Spleen (tissue), 11 donors: ENCODE data around the gene ARHGAP24. TPM values are rescaled to one million over a fixed set of nuclear protein-coding genes. Genes with fewer than 3 reads are reported as not detected.

Experiments
- DNase-seq: peaks from one replicate; pipeline ENCODE4 v3.0.0-alpha.2; 2020
- H3K27ac ChIP-seq, 8 donors: fragments of 200-600 bp; sonication (generic) in 7 of 8; 1 replicate in 4 of 8; 2 replicates in 4 of 8; pipeline versions ENCODE4 v1.5.0 to v1.8.0; 2016 to 2021; ENCODE audit warnings: inconsistent platforms in 4 of 8, mild to moderate bottlenecking in 4 of 8, moderate library complexity in 1 of 8
- H3K27me3 ChIP-seq, 7 donors: fragments of 200-600 bp; sonication (generic) in 6 of 7; replicated peaks in 1 of 7; 1 replicate in 4 of 7; 2 replicates in 3 of 7; pipeline versions ENCODE4 v1.5.0 to v1.8.0; 2016 to 2021; ENCODE audit warnings: inconsistent platforms in 3 of 7, mild to moderate bottlenecking in 1 of 7
- H3K36me3 ChIP-seq, 6 donors: fragments of 200-600 bp; sonication (generic) in 5 of 6; 1 replicate in 4 of 6; 2 replicates in 2 of 6; pipeline versions ENCODE4 v1.5.0 to v1.8.0; 2016 to 2021; ENCODE audit warnings: inconsistent platforms in 2 of 6
- H3K4me1 ChIP-seq, 6 donors: fragments of 200-600 bp; sonication (generic) in 5 of 6; 1 replicate in 3 of 6; 2 replicates in 3 of 6; pipeline versions ENCODE4 v1.5.0 to v1.8.0; 2016 to 2021; ENCODE audit warnings: inconsistent platforms in 3 of 6
- H3K4me3 ChIP-seq, 8 donors: fragments of 200-600 bp; sonication (generic) in 7 of 8; 1 replicate in 4 of 8; 2 replicates in 4 of 8; pipeline versions ENCODE4 v1.5.0 to v1.8.0; 2016 to 2021; ENCODE audit warnings: inconsistent platforms in 4 of 8, mild to moderate bottlenecking in 4 of 8, moderate library complexity in 2 of 8
- H3K9me3 ChIP-seq, 8 donors: fragments of 200-600 bp; sonication (generic) in 7 of 8; 1 replicate in 4 of 8; 2 replicates in 4 of 8; pipeline versions ENCODE4 v1.5.0 to v1.8.0; 2016 to 2021; ENCODE audit warnings: inconsistent platforms in 4 of 8
- POLR2A ChIP-seq, 3 donors: fragments of 450-650 bp; IDR thresholded peaks; one replicate each; pipeline ENCODE4 v1.5.1; 2017; ENCODE audit warnings: antibody characterized with exemption in 3 of 3, mild to moderate bottlenecking in 1 of 3
- POLR2AphosphoS5 ChIP-seq, 3 donors: sonication (generic); formaldehyde crosslinking; IDR thresholded peaks; one replicate each; pipeline ENCODE4 v1.5.1; 2017; ENCODE audit warnings: antibody characterized with exemption in 3 of 3
- WGBS, 5 donors: extraction: QIAGEN DNeasy Blood & Tissue Kit in 3 of 5; methylation state at CpG; one replicate each; pipeline versions ENCODE4 v1.1.5 to v1.1.7; 2013 to 2018; 5-methylcytosine and 5-hydroxymethylcytosine counted together
- intact Hi-C: fragments of 100-400 bp; cut with DNase I; formaldehyde crosslinking; loops from one replicate; pipeline ENCODE4 v1.15.0; 2023; ENCODE audit warnings: low total_unique reads
- polyA plus RNA-seq, 3 donors: library from polyadenylated mRNA; stranded (reverse); fragments of 200-250 nt; gene quantifications; one replicate each; pipeline ENCODE4 v1.2.1, GENCODE V29; 2013
- total RNA-seq, 7 donors: library from RNA; depleted of rRNA in 3 of 7; stranded (reverse); fragments of >200 nt in 3 of 7; fragmentation: NEBNext Ultra II Directional in 4 of 7; extraction: Animal tissue kit (Norgen Biotek cat#: 25700) in 4 of 7; gene quantifications; one replicate each; pipeline versions ENCODE4 v1.1.0 to v1.2.1, GENCODE V29; 2016 to 2021
- TF ChIP-seq, protein P1 (sequence below), 11 experiments: fragments of 200-600 bp in 7 of 11; fragments of 450-650 bp in 4 of 11; sonication (generic) in 4 of 11; IDR thresholded peaks in 8 of 11; conservative IDR thresholded peaks in 3 of 11; 1 replicate in 7 of 11; 2 replicates in 4 of 11; pipeline versions ENCODE4 v1.4.0 to v1.8.0; 2016 to 2021; ENCODE audit warnings: antibody characterized with exemption in 11 of 11, inconsistent platforms in 4 of 11, mild to moderate bottlenecking in 1 of 11
- donor health status: healthy with polysubstance abuse.
- donor health status: DM: no; HTN: no; CAD: no; lungs with moderate emphysema.
- donor health status: DM: no; HTN: no; CAD: no.
- donor health status: Bipolar disorder and iron deficiency.
- donor health status: healthy.
- donor health status: DM: no; HTN: no; CAD: no.
- donor health status: DM: yes; HTN: yes; CAD: no.

Gene ARHGAP24
- total and polyA plus RNA-seq, 10 donors = 23.1 to 199 (median 130) TPM

GRCh38 chr4:85777908-85778631 lies 303.1 kb downstream of the ARHGAP24 start:
- 33 to 49% (median 41%) methylated on average over 3 of the region's 3 CpGs for WGBS, 5 donors
- intact Hi-C loops = no loop called here
- peak overlapping the region in 7 of 8 donors; percentile 42 to 81 (median 69) for H3K27ac ChIP-seq

DNA sequence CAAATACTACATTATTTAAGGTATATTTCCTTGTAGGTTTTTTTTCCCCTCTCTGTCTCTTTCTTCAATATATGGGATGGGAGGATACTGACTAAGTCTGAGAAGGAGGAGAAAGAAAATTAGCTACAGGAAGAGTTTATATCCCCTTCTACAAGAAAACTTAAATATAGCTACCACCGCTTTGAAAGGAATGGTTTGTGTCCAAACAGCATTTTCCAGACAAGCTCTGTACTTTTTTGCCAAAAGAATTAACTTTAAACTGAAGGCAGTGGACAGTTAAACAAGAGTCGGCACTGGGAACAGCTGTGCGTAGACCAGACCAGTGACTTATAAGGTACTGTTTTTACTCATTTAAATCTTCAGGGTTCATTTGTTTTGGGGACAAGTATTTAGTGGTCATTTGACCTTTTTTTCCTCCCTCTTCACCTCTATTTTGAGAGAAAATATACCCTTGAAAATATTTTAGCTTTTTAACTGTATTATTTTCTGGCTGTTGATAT lies 303.7 kb downstream of the ARHGAP24 start:
- Histone ChIP-seq H3K27ac (peak overlapping the region in 7 of 8 donors; percentile 42 to 81 (median 69)), H3K27me3 (no peaks in the 10 kb centered on the region), H3K9me3 (no peaks in the 10 kb centered on the region), H3K36me3 (no peaks in the 10 kb centered on the region), H3K4me3 (peak overlapping the region in 7 of 8 donors; percentile 3 to 55 (median 22)), H3K4me1 (peaks cover 20 to 86% (median 39%) of the 10 kb centered on the region in 6 donors)
- 39 to 64% (median 43%) methylated on average over 3 of the region's 3 CpGs for WGBS, 5 donors
- no peak for DNase-seq
- TF ChIP-seq POLR2AphosphoS5 (IDR thresholded peaks at IDR 0.05) (no peak), POLR2A (IDR thresholded peaks at IDR 0.05) (no peak)
- TF ChIP-seq, protein P1, sequence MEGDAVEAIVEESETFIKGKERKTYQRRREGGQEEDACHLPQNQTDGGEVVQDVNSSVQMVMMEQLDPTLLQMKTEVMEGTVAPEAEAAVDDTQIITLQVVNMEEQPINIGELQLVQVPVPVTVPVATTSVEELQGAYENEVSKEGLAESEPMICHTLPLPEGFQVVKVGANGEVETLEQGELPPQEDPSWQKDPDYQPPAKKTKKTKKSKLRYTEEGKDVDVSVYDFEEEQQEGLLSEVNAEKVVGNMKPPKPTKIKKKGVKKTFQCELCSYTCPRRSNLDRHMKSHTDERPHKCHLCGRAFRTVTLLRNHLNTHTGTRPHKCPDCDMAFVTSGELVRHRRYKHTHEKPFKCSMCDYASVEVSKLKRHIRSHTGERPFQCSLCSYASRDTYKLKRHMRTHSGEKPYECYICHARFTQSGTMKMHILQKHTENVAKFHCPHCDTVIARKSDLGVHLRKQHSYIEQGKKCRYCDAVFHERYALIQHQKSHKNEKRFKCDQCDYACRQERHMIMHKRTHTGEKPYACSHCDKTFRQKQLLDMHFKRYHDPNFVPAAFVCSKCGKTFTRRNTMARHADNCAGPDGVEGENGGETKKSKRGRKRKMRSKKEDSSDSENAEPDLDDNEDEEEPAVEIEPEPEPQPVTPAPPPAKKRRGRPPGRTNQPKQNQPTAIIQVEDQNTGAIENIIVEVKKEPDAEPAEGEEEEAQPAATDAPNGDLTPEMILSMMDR (IDR thresholded peaks at IDR 0.05 in 8 of 11, conservative IDR thresholded peaks at IDR 0.05 in 3 of 11) = no peak
- intact Hi-C loops = no loop called here

More at GRCh38 chr4:85777908-85778631, 303.1 kb downstream of the ARHGAP24 start:
- TF ChIP-seq POLR2A (IDR thresholded peaks at IDR 0.05) (no peak), POLR2AphosphoS5 (IDR thresholded peaks at IDR 0.05) (no peak)
- TF ChIP-seq, protein P1 (IDR thresholded peaks at IDR 0.05 in 8 of 11, conservative IDR thresholded peaks at IDR 0.05 in 3 of 11) = no peak
- no peaks in the 10 kb centered on the region for H3K27me3 ChIP-seq
- no peaks in the 10 kb centered on the region for H3K36me3 ChIP-seq
- DNase-seq = no peak
- H3K4me3 ChIP-seq = peak overlapping the region in 7 of 8 donors; percentile 3 to 55 (median 22)
- no peaks in the 10 kb centered on the region for H3K9me3 ChIP-seq
- peaks cover 20 to 80% (median 33%) of the 10 kb centered on the region in 6 donors for H3K4me1 ChIP-seq

- Histone ChIP-seq H3K4me1 (peaks cover 20 to 87% (median 43%) of the 10 kb centered on the region in 6 donors), H3K4me3 (peak overlapping the region in 6 of 8 donors; percentile 3 to 55 (median 22)), H3K9me3 (no peaks in the 10 kb centered on the region), H3K36me3 (no peaks in the 10 kb centered on the region), H3K27me3 (no peaks in the 10 kb centered on the region), H3K27ac (peak overlapping the region in 7 of 8 donors; percentile 42 to 81 (median 69))
- intact Hi-C loops = no loop called here
- no peak for DNase-seq
- TF ChIP-seq POLR2AphosphoS5 (IDR thresholded peaks at IDR 0.05) = no peak
- no peak for TF ChIP-seq POLR2A (IDR thresholded peaks at IDR 0.05)
- TF ChIP-seq, protein P1 (IDR thresholded peaks at IDR 0.05 in 8 of 11, conservative IDR thresholded peaks at IDR 0.05 in 3 of 11) = no peak
Measured at GRCh38 chr4:85779165-85779564, 304.2 kb downstream of the ARHGAP24 start.

DNA sequence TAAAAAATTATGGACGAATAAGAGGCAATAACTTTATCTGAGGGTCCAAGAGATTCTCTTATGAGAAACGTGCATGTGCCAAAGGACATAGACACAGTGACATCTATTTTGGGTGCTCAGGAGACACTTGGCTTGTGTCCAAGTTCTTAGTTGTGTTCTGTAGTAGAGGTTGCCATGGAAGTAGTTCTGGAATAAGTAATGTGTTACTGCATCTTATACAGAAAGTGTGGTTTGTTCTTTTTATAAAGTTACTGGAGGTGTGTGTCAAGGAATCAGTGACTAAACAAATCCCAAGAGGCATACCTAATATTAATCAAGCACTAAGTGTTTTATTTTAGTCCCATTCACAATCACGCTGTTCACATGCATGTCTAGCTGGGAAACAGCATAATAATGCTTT lies 305.7 kb downstream of the ARHGAP24 start:
- H3K9me3 ChIP-seq = no peaks in the 10 kb centered on the region
- peaks cover 20 to 86% (median 43%) of the 10 kb centered on the region in 6 donors for H3K4me1 ChIP-seq
- H3K27me3 ChIP-seq = no peaks in the 10 kb centered on the region
- no peak overlapping the region for H3K4me3 ChIP-seq
- no peak for TF ChIP-seq POLR2AphosphoS5 (IDR thresholded peaks at IDR 0.05)
- TF ChIP-seq, protein P1 (IDR thresholded peaks at IDR 0.05 in 8 of 11, conservative IDR thresholded peaks at IDR 0.05 in 3 of 11) = no peak
- TF ChIP-seq POLR2A (IDR thresholded peaks at IDR 0.05) = no peak
- no peaks in the 10 kb centered on the region for H3K36me3 ChIP-seq
- intact Hi-C loops = no loop called here
- DNase-seq = no peak
- WGBS, 5 donors = 52 to 89% (median 76%) methylated on average over 3 of the region's 3 CpGs
- peak overlapping the region in 1 of 8 donors; percentile 4 for H3K27ac ChIP-seq
